SJSA1 (cell line): Measurements from ENCODE around the gene TMEM129. TPM values are rescaled to one million over a fixed set of nuclear protein-coding genes. Genes with fewer than 3 reads are reported as not detected.

Experiments
- DNase-seq, 2 experiments: peaks; one replicate each; pipeline ENCODE4 v3.0.0-alpha.2; 2015 to 2020; ENCODE audit warnings: low spot score in 2 of 2, low read depth in 1 of 2
- H3K27ac ChIP-seq: fragments of 250-450 bp; sonication (Bioruptor Pico); 2 replicates; pipeline ENCODE4 v1.5.1; 2020; ENCODE audit warnings: mild to moderate bottlenecking, moderate library complexity
- H3K27me3 ChIP-seq: fragments of 250-450 bp; sonication (Bioruptor Pico); replicated peaks from 2 replicates; pipeline ENCODE4 v1.5.1; 2020; ENCODE audit warnings: mild to moderate bottlenecking, moderate library complexity
- H3K36me3 ChIP-seq: fragments of 250-450 bp; sonication (Bioruptor Pico); 2 replicates; pipeline ENCODE4 v1.5.1; 2020; ENCODE audit warnings: mild to moderate bottlenecking
- H3K4me1 ChIP-seq: fragments of 250-450 bp; sonication (Bioruptor Pico); replicated peaks from 2 replicates; pipeline ENCODE4 v1.6.1; 2021; ENCODE audit warnings: mild to moderate bottlenecking
- H3K4me3 ChIP-seq: fragments of 250-450 bp; sonication (Bioruptor Pico); 2 replicates; pipeline ENCODE4 v1.5.1; 2020; ENCODE audit warnings: mild to moderate bottlenecking
- H3K9me3 ChIP-seq: fragments of 250-450 bp; sonication (Bioruptor Pico); replicated peaks from 2 replicates; pipeline ENCODE4 v1.5.1; 2020; ENCODE audit warnings: mild to moderate bottlenecking
- total RNA-seq: library from RNA; depleted of rRNA; stranded (reverse); fragments of >200 nt; shearing (Covaris generic); gene quantifications from 2 replicates; pipeline ENCODE4 v1.2.3, GENCODE V29; 2014

The TMEM129 gene
- total RNA-seq, 1 experiment from 2014 or later: 14.7 TPM

GRCh38 chr4:1744552-1744951 is 23.4 kb upstream of the TMEM129 start:
- Histone ChIP-seq H3K36me3 (peaks cover 40% of the 10 kb centered on the region), H3K4me3 (no peak overlapping the region), H3K9me3 (no peaks in the 10 kb centered on the region), H3K27ac (no peak overlapping the region), H3K4me1 (no peaks in the 10 kb centered on the region), H3K27me3 (no peaks in the 10 kb centered on the region)
- no peak for DNase-seq

GRCh38 chr4:1743975-1744374 is 22.9 kb upstream of the TMEM129 start:
- no peak for DNase-seq

GRCh38 chr4:1743551-1743950 is 22.4 kb upstream of the TMEM129 start:
- Histone ChIP-seq H3K27ac (no peak overlapping the region), H3K4me1 (no peaks in the 10 kb centered on the region), H3K4me3 (no peak overlapping the region), H3K9me3 (no peaks in the 10 kb centered on the region), H3K27me3 (no peaks in the 10 kb centered on the region), H3K36me3 (peaks cover 48% of the 10 kb centered on the region)
- no peak for DNase-seq

More at GRCh38 chr4:1743975-1744374, 22.9 kb upstream of the TMEM129 start:
- Histone ChIP-seq H3K4me1 (no peaks in the 10 kb centered on the region), H3K27ac (no peak overlapping the region), H3K4me3 (no peak overlapping the region), H3K9me3 (no peaks in the 10 kb centered on the region), H3K36me3 (peaks cover 44% of the 10 kb centered on the region), H3K27me3 (no peaks in the 10 kb centered on the region)

- no peak for DNase-seq
- Histone ChIP-seq H3K27me3 (no peaks in the 10 kb centered on the region), H3K36me3 (peaks cover 69% of the 10 kb centered on the region)
Observed at GRCh38 chr4:1741208-1741607, 20.1 kb upstream of the TMEM129 start.

GRCh38 chr4:1740021-1740545 is 19.0 kb upstream of the TMEM129 start:
- H3K27me3 ChIP-seq: no peaks in the 10 kb centered on the region
- no peaks in the 10 kb centered on the region for H3K9me3 ChIP-seq
- H3K4me1 ChIP-seq: no peaks in the 10 kb centered on the region
- H3K4me3 ChIP-seq: no peak overlapping the region
- DNase-seq: no peak
- H3K27ac ChIP-seq: no peak overlapping the region
- H3K36me3 ChIP-seq: peaks cover 73% of the 10 kb centered on the region

More at GRCh38 chr4:1741208-1741607, 20.1 kb upstream of the TMEM129 start:
- no peaks in the 10 kb centered on the region for H3K4me1 ChIP-seq
- H3K27ac ChIP-seq: no peak overlapping the region
- no peak overlapping the region for H3K4me3 ChIP-seq
- no peaks in the 10 kb centered on the region for H3K9me3 ChIP-seq

- H3K9me3 ChIP-seq: no peaks in the 10 kb centered on the region
- no peak overlapping the region for H3K4me3 ChIP-seq
- no peak for DNase-seq
- no peak overlapping the region for H3K27ac ChIP-seq
- H3K4me1 ChIP-seq: no peaks in the 10 kb centered on the region
- peaks cover 73% of the 10 kb centered on the region for H3K36me3 ChIP-seq
- H3K27me3 ChIP-seq: no peaks in the 10 kb centered on the region
Observed at GRCh38 chr4:1739358-1739757, 18.2 kb upstream of the TMEM129 start.

GRCh38 chr4:1738410-1738809 is 17.3 kb upstream of the TMEM129 start:
- Histone ChIP-seq H3K4me3 (no peak overlapping the region), H3K27me3 (no peaks in the 10 kb centered on the region), H3K36me3 (peaks cover 79% of the 10 kb centered on the region), H3K4me1 (no peaks in the 10 kb centered on the region), H3K9me3 (no peaks in the 10 kb centered on the region), H3K27ac (no peak overlapping the region)
- DNase-seq: no peak

GRCh38 chr4:1737666-1738065 is 16.5 kb upstream of the TMEM129 start:
- Histone ChIP-seq H3K27me3 (no peaks in the 10 kb centered on the region), H3K36me3 (peaks cover 85% of the 10 kb centered on the region), H3K27ac (no peak overlapping the region), H3K4me1 (no peaks in the 10 kb centered on the region), H3K9me3 (no peaks in the 10 kb centered on the region), H3K4me3 (no peak overlapping the region)
- no peak for DNase-seq

GRCh38 chr4:1736812-1737211 is 15.7 kb upstream of the TMEM129 start:
- DNase-seq: no peak
- no peaks in the 10 kb centered on the region for H3K9me3 ChIP-seq
- H3K4me3 ChIP-seq: no peak overlapping the region
- H3K4me1 ChIP-seq: no peaks in the 10 kb centered on the region
- H3K27me3 ChIP-seq: no peaks in the 10 kb centered on the region
- peaks cover 83% of the 10 kb centered on the region for H3K36me3 ChIP-seq
- H3K27ac ChIP-seq: no peak overlapping the region

- Histone ChIP-seq H3K4me3 (no peak overlapping the region), H3K27ac (no peak overlapping the region), H3K36me3 (peaks cover 83% of the 10 kb centered on the region), H3K4me1 (no peaks in the 10 kb centered on the region), H3K27me3 (no peaks in the 10 kb centered on the region), H3K9me3 (no peaks in the 10 kb centered on the region)
- DNase-seq: no peak
Observed at GRCh38 chr4:1735215-1735614, 14.1 kb upstream of the TMEM129 start.

GRCh38 chr4:1732911-1733310 is 11.8 kb upstream of the TMEM129 start:
- Histone ChIP-seq H3K36me3 (peaks cover 88% of the 10 kb centered on the region), H3K4me1 (peaks cover under 1% of the 10 kb centered on the region; the same call in 1 of the 2 replicates), H3K27ac (no peak overlapping the region), H3K9me3 (no peaks in the 10 kb centered on the region), H3K4me3 (no peak overlapping the region), H3K27me3 (no peaks in the 10 kb centered on the region)
- DNase-seq: no peak

GRCh38 chr4:1731180-1731579 is 10.1 kb upstream of the TMEM129 start:
- H3K27me3 ChIP-seq: no peaks in the 10 kb centered on the region
- DNase-seq: no peak
- H3K9me3 ChIP-seq: no peaks in the 10 kb centered on the region
- peaks cover 14% of the 10 kb centered on the region for H3K4me1 ChIP-seq
- H3K36me3 ChIP-seq: peaks cover 88% of the 10 kb centered on the region
- no peak overlapping the region for H3K27ac ChIP-seq
- no peak overlapping the region for H3K4me3 ChIP-seq

- no peaks in the 10 kb centered on the region for H3K27me3 ChIP-seq
- H3K4me3 ChIP-seq: no peak overlapping the region
- peaks cover 14% of the 10 kb centered on the region for H3K4me1 ChIP-seq
- peaks cover 89% of the 10 kb centered on the region for H3K36me3 ChIP-seq
- DNase-seq: no peak
- no peaks in the 10 kb centered on the region for H3K9me3 ChIP-seq
- H3K27ac ChIP-seq: no peak overlapping the region
Observed at GRCh38 chr4:1730532-1731135, 9.5 kb upstream of the TMEM129 start.

GRCh38 chr4:1728061-1728980 is 7.2 kb upstream of the TMEM129 start:
- Histone ChIP-seq H3K27me3 (no peaks in the 10 kb centered on the region), H3K27ac (no peak overlapping the region), H3K4me1 (peaks cover 14% of the 10 kb centered on the region), H3K9me3 (no peaks in the 10 kb centered on the region), H3K36me3 (peaks cover 87% of the 10 kb centered on the region), H3K4me3 (no peak overlapping the region)
- DNase-seq: no peak
